MCF 10A (cell line): Measurements from ENCODE around the gene MAP2K5. TPM values are rescaled to one million over a fixed set of nuclear protein-coding genes. Genes with fewer than 3 reads are reported as not detected.

Source experiments
- BruUV-seq: library from RNA; stranded (reverse); fragments of 400-500 nt; replicated peaks from 2 replicates; lab custom pipeline; 2021; lab: Mats Ljungman, UMichigan
- CTCF ChIA-PET: fragments of 300-600 bp; sonication (Branson Sonifier 250); formaldehyde crosslinking; extraction: SDS; loops from one replicate; lab custom pipeline; 2021; ENCODE audit warnings: antibody characterized with exemption, inconsistent platforms; lab: Yijun Ruan, JAX
- POLR2A ChIA-PET: fragments of 300-600, 350-650 bp; sonication (Branson Sonifier 250); formaldehyde crosslinking; extraction: SDS; loops from one replicate; lab custom pipeline; 2020; ENCODE audit warnings: antibody characterized with exemption, inconsistent platforms; lab: Yijun Ruan, JAX
- DNase-seq: peaks from one replicate; pipeline ENCODE4 v3.0.0-alpha.2; 2018; ENCODE audit not compliant: unreplicated experiment
- H3K27ac Mint-ChIP-seq: one replicate; pipeline ENCODE4 v1.8.0; 2022; ENCODE audit warnings: mild to moderate bottlenecking, low read depth, mixed read lengths; ENCODE audit not compliant: unreplicated experiment
- H3K27me3 Mint-ChIP-seq: one replicate; pipeline ENCODE4 v1.8.0; 2022; ENCODE audit warnings: mixed read lengths; ENCODE audit not compliant: insufficient read depth, unreplicated experiment
- H3K36me3 Mint-ChIP-seq: one replicate; pipeline ENCODE4 v1.8.0; 2022; ENCODE audit warnings: mild to moderate bottlenecking, moderate library complexity, mixed read lengths; ENCODE audit not compliant: insufficient read depth, unreplicated experiment
- H3K4me1 Mint-ChIP-seq: one replicate; pipeline ENCODE4 v1.8.0; 2022; ENCODE audit warnings: mixed read lengths; ENCODE audit not compliant: insufficient read depth, unreplicated experiment
- H3K4me3 Mint-ChIP-seq: one replicate; pipeline ENCODE4 v1.8.0; 2022; ENCODE audit warnings: mild to moderate bottlenecking, moderate library complexity, mixed read lengths; ENCODE audit not compliant: unreplicated experiment
- H3K9me3 Mint-ChIP-seq: one replicate; pipeline ENCODE4 v1.8.0; 2022; ENCODE audit warnings: mixed read lengths; ENCODE audit not compliant: unreplicated experiment
- intact Hi-C: fragments of 100-400 bp; cut with micrococcal nuclease; formaldehyde crosslinking; loops from 2 replicates; pipeline ENCODE4 v1.14.1; 2022
- total RNA-seq: library from RNA; stranded (reverse); gene quantifications from 2 replicates; pipeline ENCODE4 v1.2.3, GENCODE V29; 2022
- TF ChIP-seq, protein P1 (sequence below): fragments of 200-600 bp; IDR thresholded peaks from one replicate; pipeline ENCODE4 v1.8.0; 2022; ENCODE audit warnings: antibody characterized with exemption, mild to moderate bottlenecking; ENCODE audit not compliant: unreplicated experiment

Gene MAP2K5
- total RNA-seq, 1 experiment from 2014 or later, result 24.4 TPM

GRCh38 chr15:67843092-67843501 is 300.6 kb downstream of the MAP2K5 start:
- Mint-ChIP-seq H3K9me3 (no peaks in the 10 kb centered on the region), H3K27me3 (no peaks in the 10 kb centered on the region), H3K27ac (no peak overlapping the region), H3K4me1 (no peaks in the 10 kb centered on the region), H3K36me3 (peaks cover 13% of the 10 kb centered on the region), H3K4me3 (no peak overlapping the region)
- TF ChIP-seq, protein P1, sequence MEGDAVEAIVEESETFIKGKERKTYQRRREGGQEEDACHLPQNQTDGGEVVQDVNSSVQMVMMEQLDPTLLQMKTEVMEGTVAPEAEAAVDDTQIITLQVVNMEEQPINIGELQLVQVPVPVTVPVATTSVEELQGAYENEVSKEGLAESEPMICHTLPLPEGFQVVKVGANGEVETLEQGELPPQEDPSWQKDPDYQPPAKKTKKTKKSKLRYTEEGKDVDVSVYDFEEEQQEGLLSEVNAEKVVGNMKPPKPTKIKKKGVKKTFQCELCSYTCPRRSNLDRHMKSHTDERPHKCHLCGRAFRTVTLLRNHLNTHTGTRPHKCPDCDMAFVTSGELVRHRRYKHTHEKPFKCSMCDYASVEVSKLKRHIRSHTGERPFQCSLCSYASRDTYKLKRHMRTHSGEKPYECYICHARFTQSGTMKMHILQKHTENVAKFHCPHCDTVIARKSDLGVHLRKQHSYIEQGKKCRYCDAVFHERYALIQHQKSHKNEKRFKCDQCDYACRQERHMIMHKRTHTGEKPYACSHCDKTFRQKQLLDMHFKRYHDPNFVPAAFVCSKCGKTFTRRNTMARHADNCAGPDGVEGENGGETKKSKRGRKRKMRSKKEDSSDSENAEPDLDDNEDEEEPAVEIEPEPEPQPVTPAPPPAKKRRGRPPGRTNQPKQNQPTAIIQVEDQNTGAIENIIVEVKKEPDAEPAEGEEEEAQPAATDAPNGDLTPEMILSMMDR, result no peak
- ChIA-PET POLR2A (interaction anchor here (0.6 kb wide), 1 partner anchor 1033 kb away, joined by 3 read pairs; no protein-coding TSS in a partner anchor), CTCF (interaction anchor here (0.6 kb wide), 1 partner anchor 312 kb away, joined by 3 read pairs; no protein-coding TSS in a partner anchor)
- DNase-seq, result no peak
- intact Hi-C loops, result no loop called here
- no TSS peak for BruUV-seq

- no TSS peak for BruUV-seq
- no peaks in the 10 kb centered on the region for H3K4me1 Mint-ChIP-seq
- no peaks in the 10 kb centered on the region for H3K9me3 Mint-ChIP-seq
- H3K4me3 Mint-ChIP-seq, result no peak overlapping the region
- H3K27me3 Mint-ChIP-seq, result no peaks in the 10 kb centered on the region
- no peak for DNase-seq
- TF ChIP-seq, protein P1, result no peak
- no peak overlapping the region for H3K27ac Mint-ChIP-seq
- intact Hi-C loops, result no loop called here
- ChIA-PET POLR2A (interaction anchor here (2.4 kb wide), 1 partner anchor 211 kb away, joined by 8 read pairs; the partner anchor contains the start of gene PIAS1), CTCF (no interaction called here)
- H3K36me3 Mint-ChIP-seq, result peaks cover 13% of the 10 kb centered on the region
These were observed 301.3 kb downstream of the MAP2K5 start for GRCh38 chr15:67843571-67844387.

GRCh38 chr15:67845974-67846373 is 303.5 kb downstream of the MAP2K5 start:
- no peaks in the 10 kb centered on the region for H3K36me3 Mint-ChIP-seq
- TF ChIP-seq, protein P1, result no peak
- ChIA-PET CTCF (interaction anchor here (1.6 kb wide), 1 partner anchor 309 kb away, joined by 5 read pairs; no protein-coding TSS in a partner anchor), POLR2A (interaction anchor here (2.4 kb wide), 1 partner anchor 209 kb away, joined by 8 read pairs; the partner anchor contains the start of gene PIAS1)
- no TSS peak for BruUV-seq
- H3K4me1 Mint-ChIP-seq, result peaks cover 8% of the 10 kb centered on the region
- H3K4me3 Mint-ChIP-seq, result no peak overlapping the region
- no peaks in the 10 kb centered on the region for H3K27me3 Mint-ChIP-seq
- DNase-seq, result no peak
- intact Hi-C loops, result no loop called here
- no peaks in the 10 kb centered on the region for H3K9me3 Mint-ChIP-seq
- H3K27ac Mint-ChIP-seq, result no peak overlapping the region

GRCh38 chr15:67849538-67849937 is 307.0 kb downstream of the MAP2K5 start:
- H3K4me1 Mint-ChIP-seq, result peaks cover 15% of the 10 kb centered on the region
- H3K36me3 Mint-ChIP-seq, result no peaks in the 10 kb centered on the region
- H3K27me3 Mint-ChIP-seq, result no peaks in the 10 kb centered on the region
- no peak overlapping the region for H3K4me3 Mint-ChIP-seq
- no TSS peak for BruUV-seq
- no peak overlapping the region for H3K27ac Mint-ChIP-seq
- intact Hi-C loops, result no loop called here
- POLR2A ChIA-PET, result no interaction called here
- CTCF ChIA-PET, result no interaction called here
- DNase-seq, result no peak
- no peaks in the 10 kb centered on the region for H3K9me3 Mint-ChIP-seq
- TF ChIP-seq, protein P1, result no peak
